GM19395 (cell line): ENCODE results near the gene OR56A5.
"Not testable (repeated sequence)": the region's sequence is repeated elsewhere in the genome, so short reads cannot be mapped to it uniquely, and the experiment has no call there.

Experiments used
- ATAC-seq: cut with Tn5 transposase; IDR thresholded peaks from one replicate; pipeline ENCODE4 v1.9.1; 2021; ENCODE audit warnings: mild to moderate bottlenecking, moderate library complexity; ENCODE audit not compliant: unreplicated experiment

The OR56A5 gene

GRCh38 chr11:5968394-5968793, at the start of gene OR56A5:
Gene OR56A5 (minus strand): TSS chr11:5968494. CDS start chr11:5968494, 0 bp downstream.
- ATAC-seq = no peak

- no peak for ATAC-seq
Observed at GRCh38 chr11:6013042-6013441, 44.7 kb upstream of the OR56A5 start.

- ATAC-seq = no peak
Observed at GRCh38 chr11:6012035-6012668, 43.9 kb upstream of the OR56A5 start.

GRCh38 chr11:6006846-6007245, 38.6 kb upstream of the OR56A5 start, which contains the start of gene OR56A4:
Gene OR56A4 (minus strand): TSS chr11:6006946. CDS start chr11:6002992, 3,954 bp downstream.
- no peak for ATAC-seq

GRCh38 chr11:6006395-6006794, 38.1 kb upstream of the OR56A5 start:
- ATAC-seq = no peak

GRCh38 chr11:6002202-6002699, 34.0 kb upstream of the OR56A5 start:
- no peak for ATAC-seq

GRCh38 chr11:5994791-5995190, 26.5 kb upstream of the OR56A5 start:
- ATAC-seq = no peak

- no peak for ATAC-seq
Observed at GRCh38 chr11:5992604-5993251, 24.4 kb upstream of the OR56A5 start.

- no peak for ATAC-seq
Observed at GRCh38 chr11:5992150-5992549, 23.9 kb upstream of the OR56A5 start.

GRCh38 chr11:5989203-5989602, 20.9 kb upstream of the OR56A5 start:
- no peak for ATAC-seq

- ATAC-seq = no peak
Observed at GRCh38 chr11:5986885-5987284, 18.6 kb upstream of the OR56A5 start, which contains the start of gene OR52L1. Gene OR52L1 (minus strand): TSS chr11:5986985. CDS start chr11:5986930, 55 bp downstream.

GRCh38 chr11:5983443-5983842, 15.1 kb upstream of the OR56A5 start:
- ATAC-seq = no peak

GRCh38 chr11:5973530-5973929, 5.2 kb upstream of the OR56A5 start:
- no peak for ATAC-seq

- no peak for ATAC-seq
Observed at GRCh38 chr11:5967708-5968107, 586 bp downstream of the OR56A5 start.

GRCh38 chr11:5966958-5967357, 1.3 kb downstream of the OR56A5 start:
- no peak for ATAC-seq

GRCh38 chr11:5960704-5961320, 7.5 kb downstream of the OR56A5 start:
- ATAC-seq = not testable (repeated sequence)

- ATAC-seq = no peak
Observed at GRCh38 chr11:5955586-5955985, 12.7 kb downstream of the OR56A5 start.

- no peak for ATAC-seq
Observed at GRCh38 chr11:5941951-5942350, 26.3 kb downstream of the OR56A5 start, which contains the start of gene OR56A3. Gene OR56A3 (plus strand): TSS chr11:5942251. CDS start chr11:5947347, 5,096 bp downstream.

- ATAC-seq = no peak
Observed at GRCh38 chr11:5940748-5941147, 27.5 kb downstream of the OR56A5 start.

- no peak for ATAC-seq
Observed at GRCh38 chr11:5938603-5938965, 29.7 kb downstream of the OR56A5 start.

GRCh38 chr11:5937868-5938602, 30.3 kb downstream of the OR56A5 start:
- ATAC-seq = no peak
